ENCODE measurements around the gene IRAK3. TPM values are rescaled to one million over a fixed set of nuclear protein-coding genes. Genes with fewer than 3 reads are reported as not detected.
A peak's percentile ranks its signal among the peaks of the same experiment; 100 is the strongest.
"Not testable (repeated sequence)": the region's sequence is repeated elsewhere in the genome, so short reads cannot be mapped to it uniquely, and the experiment has no call there.

The IRAK3 gene
- total and polyA plus RNA-seq, 2 experiments from 2014 or later, result 1.2 to 8.6 TPM

DNA sequence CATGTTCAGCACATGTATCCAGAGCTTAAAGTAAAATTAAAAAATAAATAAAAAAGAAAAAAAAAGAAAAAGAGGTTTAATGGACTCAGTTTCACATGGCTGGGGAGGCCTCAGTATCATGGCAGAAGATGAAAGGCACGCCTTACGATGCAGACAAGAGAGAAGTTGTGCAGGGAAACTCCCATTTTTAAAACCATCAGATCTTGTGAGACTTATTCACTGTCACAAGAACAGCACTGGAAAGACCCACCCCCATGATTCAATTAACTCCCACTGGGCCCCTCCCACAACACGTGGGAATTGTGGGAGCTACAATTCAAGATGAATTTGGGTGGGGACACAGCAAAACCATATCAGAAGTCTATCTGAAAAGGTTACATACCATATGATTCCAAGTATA is 24.0 kb downstream of the IRAK3 start:
- not testable (repeated sequence) for H3K79me2 ChIP-seq; H3K4me1 ChIP-seq (ENCODE audit: insufficient read depth); DNase-seq (ENCODE audit: low spot score); H3K9me3 ChIP-seq (ENCODE audit: low read depth); H3K4me3 ChIP-seq; H2AFZ ChIP-seq; H3K27me3 ChIP-seq; H3K9me2 ChIP-seq (replicated peaks; ENCODE audit: insufficient read depth); H4K20me1 ChIP-seq (ENCODE audit: insufficient read depth, poor library complexity, severe bottlenecking); H3K4me2 ChIP-seq; H3K36me3 ChIP-seq (replicated peaks; ENCODE audit: insufficient read depth, low read depth); H3K27ac ChIP-seq
- WGBS (ENCODE audit: low lambda C conversion rate, missing lambda C conversion rate), result 88% methylated on average over 3 of the region's 3 CpGs

DNA sequence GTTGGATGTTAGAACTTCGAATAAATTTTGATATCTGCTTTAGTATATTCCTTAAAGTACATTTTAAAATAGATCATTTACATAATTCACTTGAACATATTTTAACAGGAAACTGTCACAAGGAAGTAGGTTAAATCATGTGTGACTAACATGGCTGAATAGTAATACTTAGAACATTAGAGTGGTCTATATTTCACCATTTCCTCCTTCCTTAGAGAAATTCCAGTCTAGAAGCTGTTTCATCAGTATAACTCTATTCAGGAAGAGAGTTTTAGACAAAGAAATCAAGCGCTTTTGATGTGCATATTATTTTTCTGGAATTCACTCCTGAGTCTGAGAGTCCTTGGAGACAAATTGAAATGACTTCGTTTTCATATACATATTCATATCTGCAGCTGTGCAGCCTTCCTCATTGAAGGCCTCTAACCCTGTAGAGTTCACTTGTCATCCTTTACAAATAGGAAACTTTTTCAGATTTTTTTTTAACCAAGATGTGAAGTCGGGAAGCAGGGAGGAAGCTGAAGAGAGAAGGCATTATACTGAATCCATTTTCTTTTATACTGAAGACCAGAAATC is 28.4 kb downstream of the IRAK3 start:
- TF ChIP-seq EZH2 (IDR thresholded peaks at IDR 0.05; ENCODE audit: borderline replicate concordance), result no peak
- TF ChIP-seq EZH2phosphoT487 (IDR thresholded peaks at IDR 0.05; ENCODE audit: low read depth, severe bottlenecking, unreplicated experiment), result no peak
- TF ChIP-seq, protein P1, sequence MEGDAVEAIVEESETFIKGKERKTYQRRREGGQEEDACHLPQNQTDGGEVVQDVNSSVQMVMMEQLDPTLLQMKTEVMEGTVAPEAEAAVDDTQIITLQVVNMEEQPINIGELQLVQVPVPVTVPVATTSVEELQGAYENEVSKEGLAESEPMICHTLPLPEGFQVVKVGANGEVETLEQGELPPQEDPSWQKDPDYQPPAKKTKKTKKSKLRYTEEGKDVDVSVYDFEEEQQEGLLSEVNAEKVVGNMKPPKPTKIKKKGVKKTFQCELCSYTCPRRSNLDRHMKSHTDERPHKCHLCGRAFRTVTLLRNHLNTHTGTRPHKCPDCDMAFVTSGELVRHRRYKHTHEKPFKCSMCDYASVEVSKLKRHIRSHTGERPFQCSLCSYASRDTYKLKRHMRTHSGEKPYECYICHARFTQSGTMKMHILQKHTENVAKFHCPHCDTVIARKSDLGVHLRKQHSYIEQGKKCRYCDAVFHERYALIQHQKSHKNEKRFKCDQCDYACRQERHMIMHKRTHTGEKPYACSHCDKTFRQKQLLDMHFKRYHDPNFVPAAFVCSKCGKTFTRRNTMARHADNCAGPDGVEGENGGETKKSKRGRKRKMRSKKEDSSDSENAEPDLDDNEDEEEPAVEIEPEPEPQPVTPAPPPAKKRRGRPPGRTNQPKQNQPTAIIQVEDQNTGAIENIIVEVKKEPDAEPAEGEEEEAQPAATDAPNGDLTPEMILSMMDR (IDR thresholded peaks at IDR 0.05; ENCODE audit: poor library complexity), result no peak
- Histone ChIP-seq H3K79me2 (no peaks in the 10 kb centered on the region), H3K4me2 (no peak overlapping the region), H3K27ac (no peak overlapping the region), H3K4me3 (no peak overlapping the region), H3K36me3 (replicated peaks; ENCODE audit: insufficient read depth, low read depth) (no peaks in the 10 kb centered on the region), H3K9me3 (ENCODE audit: low read depth) (no peaks in the 10 kb centered on the region), H3K27me3 (no peaks in the 10 kb centered on the region), H3K4me1 (ENCODE audit: insufficient read depth) (no peaks in the 10 kb centered on the region), H2AFZ (no peak overlapping the region), H3K9me2 (replicated peaks; ENCODE audit: insufficient read depth) (no peaks in the 10 kb centered on the region), H4K20me1 (ENCODE audit: insufficient read depth, poor library complexity, severe bottlenecking) (no peaks in the 10 kb centered on the region)
- 94% methylated on average over 4 of the region's 4 CpGs for WGBS (ENCODE audit: low lambda C conversion rate, missing lambda C conversion rate)
- no peak for DNase-seq (ENCODE audit: low spot score)

DNA sequence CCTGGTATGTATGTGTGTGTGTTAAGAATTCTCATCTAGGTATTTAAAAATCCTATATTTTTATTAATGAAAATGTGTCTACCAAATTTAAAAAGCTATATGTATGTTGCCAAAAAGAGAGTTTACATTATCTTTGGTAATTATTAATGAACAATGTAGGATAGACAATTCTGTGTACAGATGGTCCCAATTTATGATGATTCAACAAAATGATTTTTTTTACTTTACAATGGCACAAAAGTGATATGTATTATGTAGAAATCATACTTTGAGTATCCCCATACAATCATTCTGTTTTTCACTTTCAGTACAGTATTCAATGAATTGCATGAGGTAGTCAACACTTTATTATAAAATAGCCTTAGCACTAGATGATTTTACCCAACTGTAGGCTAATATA is 39.4 kb downstream of the IRAK3 start:
- no peaks in the 10 kb centered on the region for H3K9me3 ChIP-seq (ENCODE audit: low read depth)
- H4K20me1 ChIP-seq (ENCODE audit: insufficient read depth, poor library complexity, severe bottlenecking), result no peaks in the 10 kb centered on the region
- DNase-seq (ENCODE audit: low spot score), result no peak
- TF ChIP-seq, protein P1 (IDR thresholded peaks at IDR 0.05; ENCODE audit: poor library complexity), result no peak
- TF ChIP-seq EZH2phosphoT487 (IDR thresholded peaks at IDR 0.05; ENCODE audit: low read depth, severe bottlenecking, unreplicated experiment), result no peak
- no peak for TF ChIP-seq EZH2 (IDR thresholded peaks at IDR 0.05; ENCODE audit: borderline replicate concordance)
- H3K36me3 ChIP-seq (replicated peaks; ENCODE audit: insufficient read depth, low read depth), result no peaks in the 10 kb centered on the region
- H3K9me2 ChIP-seq (replicated peaks; ENCODE audit: insufficient read depth), result no peaks in the 10 kb centered on the region
- no peak overlapping the region for H2AFZ ChIP-seq
- no peak overlapping the region for H3K27ac ChIP-seq
- no peaks in the 10 kb centered on the region for H3K27me3 ChIP-seq
- H3K4me3 ChIP-seq, result no peak overlapping the region
- no peaks in the 10 kb centered on the region for H3K4me1 ChIP-seq (ENCODE audit: insufficient read depth)
- H3K79me2 ChIP-seq, result no peaks in the 10 kb centered on the region
- no peak overlapping the region for H3K4me2 ChIP-seq

DNA sequence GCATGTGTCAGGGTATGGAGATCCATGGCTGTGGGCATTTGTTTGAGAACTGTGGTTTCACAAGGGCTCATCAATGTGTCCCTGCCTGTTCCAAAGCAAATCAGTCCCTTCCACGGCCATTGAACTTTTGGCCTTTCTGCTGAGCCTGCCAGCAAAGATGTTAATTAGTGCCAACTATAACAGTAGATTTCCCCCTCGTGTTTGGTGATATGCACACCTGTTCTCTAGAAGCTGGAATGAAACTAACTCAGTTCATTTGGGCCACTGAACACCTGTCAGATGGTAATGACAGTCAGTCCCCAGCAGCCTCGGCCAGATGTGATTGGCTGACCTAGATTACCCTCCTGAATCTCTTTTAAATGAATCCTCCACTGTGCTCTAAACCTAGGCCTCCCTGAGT is 43.2 kb downstream of the IRAK3 start:
- no peak overlapping the region for H2AFZ ChIP-seq
- H3K27me3 ChIP-seq, result peaks cover 5% of the 10 kb centered on the region
- no peak overlapping the region for H3K4me3 ChIP-seq
- no peak for DNase-seq (ENCODE audit: low spot score)
- WGBS (ENCODE audit: low lambda C conversion rate, missing lambda C conversion rate), result 62% methylated on average over 3 of the region's 3 CpGs
- no peak overlapping the region for H3K27ac ChIP-seq
- no peaks in the 10 kb centered on the region for H3K79me2 ChIP-seq
- TF ChIP-seq, protein P1 (IDR thresholded peaks at IDR 0.05; ENCODE audit: poor library complexity), result no peak
- TF ChIP-seq EZH2phosphoT487 (IDR thresholded peaks at IDR 0.05; ENCODE audit: low read depth, severe bottlenecking, unreplicated experiment) (no peak), EZH2 (IDR thresholded peaks at IDR 0.05; ENCODE audit: borderline replicate concordance) (no peak)
- H4K20me1 ChIP-seq (ENCODE audit: insufficient read depth, poor library complexity, severe bottlenecking), result no peaks in the 10 kb centered on the region
- no peak overlapping the region for H3K4me2 ChIP-seq
- H3K9me2 ChIP-seq (replicated peaks; ENCODE audit: insufficient read depth), result no peaks in the 10 kb centered on the region
- no peaks in the 10 kb centered on the region for H3K9me3 ChIP-seq (ENCODE audit: low read depth)
- H3K4me1 ChIP-seq (ENCODE audit: insufficient read depth), result no peaks in the 10 kb centered on the region
- no peaks in the 10 kb centered on the region for H3K36me3 ChIP-seq (replicated peaks; ENCODE audit: insufficient read depth, low read depth)

DNA sequence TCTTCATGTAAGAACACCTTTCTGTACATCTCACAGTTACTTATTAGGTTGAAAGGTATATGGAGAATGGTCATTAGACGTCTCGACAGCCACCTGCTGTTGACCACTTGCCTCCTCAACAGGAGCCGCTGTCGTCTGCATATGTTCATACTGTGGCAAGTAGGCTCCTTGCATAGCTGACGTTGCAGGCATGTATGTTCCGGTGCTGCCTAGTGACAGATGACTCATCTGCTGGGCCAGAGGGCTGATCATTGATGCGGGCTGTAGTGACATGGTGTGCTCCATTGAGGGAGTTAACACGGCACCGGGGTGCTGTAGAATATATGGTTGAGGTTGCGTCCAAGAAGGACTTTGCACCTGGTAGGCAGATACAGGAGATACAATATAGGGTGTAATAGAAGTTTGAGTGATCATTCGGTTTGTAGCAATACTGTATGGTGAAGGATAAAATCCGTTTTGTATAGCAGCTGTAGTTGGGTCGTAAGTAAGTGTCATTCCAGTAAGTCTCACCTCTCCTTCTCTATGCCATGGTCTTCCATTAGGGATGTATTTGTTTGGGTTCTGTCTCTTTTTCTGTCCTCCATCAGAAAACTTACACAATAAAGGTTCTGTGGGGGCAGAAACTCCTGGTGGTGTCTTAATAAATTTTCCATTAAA is 45.2 kb downstream of the IRAK3 start:
- H3K4me2 ChIP-seq; H3K4me3 ChIP-seq; H3K27ac ChIP-seq; H3K27me3 ChIP-seq; H3K9me2 ChIP-seq (replicated peaks; ENCODE audit: insufficient read depth); H2AFZ ChIP-seq; H3K79me2 ChIP-seq; H4K20me1 ChIP-seq (ENCODE audit: insufficient read depth, poor library complexity, severe bottlenecking); H3K36me3 ChIP-seq (replicated peaks; ENCODE audit: insufficient read depth, low read depth); H3K9me3 ChIP-seq (ENCODE audit: low read depth); H3K4me1 ChIP-seq (ENCODE audit: insufficient read depth): not testable (repeated sequence)
- 76% methylated on average over 13 of the region's 13 CpGs for WGBS (ENCODE audit: low lambda C conversion rate, missing lambda C conversion rate)
- peak; percentile 41 for DNase-seq (ENCODE audit: low spot score)
